A549 treated with CpdA at 1 μM for 4 hours (cell line): ENCODE data around the gene ZSWIM6. TPM values are rescaled to one million over a fixed set of nuclear protein-coding genes. Genes with fewer than 3 reads are reported as not detected.

Source experiments
- total RNA-seq: library from RNA; stranded (reverse); fragments of 200-300 nt; extraction: Qiagen RNA extraction; gene quantifications from 5 replicates; pipeline ENCODE4 v1.2.3, GENCODE V29; 2022; ENCODE audit warnings: low read depth

Gene ZSWIM6
- 5.5 to 6.3 TPM (median 6.2 TPM) in 5 replicates for total RNA-seq

GRCh38 chr5:61331407-61332357 is at the start of gene ZSWIM6:
Gene ZSWIM6, plus strand, starts transcription at chr5:61332258. Its CDS starts 15 bp downstream, at chr5:61332273.

Other genes starting within 250 kb of the ZSWIM6 start
- 71.2 to 88.2 TPM (median 74.7 TPM) in 5 replicates for gene SMIM15, start 169.8 kb upstream of the ZSWIM6 start, total RNA-seq